GM20431 (cell line): ENCODE measurements around the gene MMP23B.
"Not testable (repeated sequence)": the region's sequence is repeated elsewhere in the genome, so short reads cannot be mapped to it uniquely, and the experiment has no call there.

Experiments used
- in situ Hi-C: fragments of 300-500 bp; cut with MseI, MboI; formaldehyde crosslinking; loops from one replicate; pipeline ENCODE4 v1.15.0; 2020; ENCODE audit warnings: low sequenced_read_pairs; ENCODE audit not compliant: unreplicated experiment

The MMP23B gene

DNA sequence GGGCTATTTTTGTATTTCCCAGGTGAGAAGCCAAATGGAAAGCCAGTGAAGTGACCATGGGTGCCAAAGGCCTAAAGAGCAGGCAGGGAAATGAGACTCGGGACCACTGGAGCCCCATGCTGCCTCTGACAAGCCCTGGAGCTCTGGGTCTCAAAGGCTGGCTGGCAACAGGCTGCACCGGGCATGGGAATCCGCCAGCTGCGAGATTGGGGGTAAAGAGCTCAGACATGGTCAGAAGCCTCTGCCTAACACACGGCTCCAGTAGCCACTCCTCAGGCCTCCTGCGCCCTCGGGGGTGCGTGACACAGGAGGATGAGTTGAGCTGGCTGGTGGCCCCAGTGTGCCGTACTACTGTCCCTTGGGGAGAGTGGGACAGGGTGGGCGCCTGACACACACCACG is 32.3 kb downstream of the MMP23B start:
- in situ Hi-C loops, result not testable (repeated sequence)

DNA sequence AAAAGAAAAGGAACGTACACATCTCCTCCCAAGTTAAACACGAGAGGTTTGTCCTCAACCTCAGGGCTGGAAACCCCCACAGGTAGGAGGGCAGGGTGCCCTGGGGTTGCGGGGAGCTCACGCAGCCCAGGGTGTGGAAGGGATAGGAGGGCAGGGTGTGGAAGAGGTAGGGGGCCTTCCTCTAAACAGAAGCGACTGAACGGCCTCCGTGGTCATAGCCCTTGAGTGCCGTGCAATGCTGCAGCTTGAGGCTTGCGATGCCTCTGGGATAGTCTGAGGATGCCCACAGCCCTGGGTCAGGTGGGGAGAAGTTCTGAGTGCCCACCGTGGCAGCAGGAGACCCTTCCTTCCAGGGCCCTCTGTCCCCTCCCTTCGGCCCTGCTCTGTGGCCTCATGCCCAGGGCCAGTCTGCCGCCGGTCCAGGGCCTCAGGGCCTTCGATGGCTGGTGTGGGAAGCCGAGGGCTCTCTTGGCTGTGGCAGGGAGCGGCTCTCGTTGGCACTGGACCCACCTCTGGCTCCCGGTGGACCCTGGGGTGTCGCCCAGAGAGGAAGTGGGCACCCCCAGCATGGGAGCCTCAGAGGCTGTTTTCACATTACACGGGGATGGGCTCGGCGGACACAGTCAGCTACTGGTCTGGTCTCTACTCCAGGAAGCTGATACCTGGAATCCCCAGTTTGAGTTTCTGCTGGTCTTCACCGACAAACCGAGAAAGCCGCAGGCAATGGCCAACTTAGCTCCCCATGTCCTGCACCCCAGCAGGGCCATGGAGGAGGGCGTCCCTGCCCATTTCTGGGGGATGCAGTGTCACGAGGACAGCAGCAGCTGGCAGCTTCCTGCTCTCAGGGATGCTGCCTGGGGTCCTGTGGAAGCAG is 33.2 kb downstream of the MMP23B start:
- in situ Hi-C loops, result no loop called here

- in situ Hi-C loops, result no loop called here
These were observed 33.9 kb downstream of the MMP23B start for GRCh38 chr1:1665815-1666251.

DNA sequence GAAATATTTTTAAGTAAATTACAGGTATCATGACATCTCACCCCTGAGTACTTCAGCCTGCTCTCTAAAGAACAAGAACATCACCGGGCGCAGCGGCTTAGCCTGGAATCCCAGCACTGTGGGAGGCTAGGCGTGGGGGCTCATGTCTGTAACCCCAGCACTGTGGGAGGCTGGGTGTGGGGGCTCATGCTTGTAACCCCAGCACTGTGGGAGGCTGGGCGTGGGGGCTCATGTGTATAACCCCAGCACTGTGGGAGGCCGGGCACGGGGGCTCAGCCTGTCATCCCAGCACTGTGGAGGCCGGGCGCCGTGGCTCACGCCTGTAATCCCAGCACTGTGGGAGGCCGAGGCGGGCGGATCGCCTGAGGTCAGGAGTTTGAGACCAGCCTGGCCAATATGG is 34.6 kb downstream of the MMP23B start:
- in situ Hi-C loops, result no loop called here

- in situ Hi-C loops, result no loop called here
These were observed 37.8 kb downstream of the MMP23B start for GRCh38 chr1:1669468-1670440.

DNA sequence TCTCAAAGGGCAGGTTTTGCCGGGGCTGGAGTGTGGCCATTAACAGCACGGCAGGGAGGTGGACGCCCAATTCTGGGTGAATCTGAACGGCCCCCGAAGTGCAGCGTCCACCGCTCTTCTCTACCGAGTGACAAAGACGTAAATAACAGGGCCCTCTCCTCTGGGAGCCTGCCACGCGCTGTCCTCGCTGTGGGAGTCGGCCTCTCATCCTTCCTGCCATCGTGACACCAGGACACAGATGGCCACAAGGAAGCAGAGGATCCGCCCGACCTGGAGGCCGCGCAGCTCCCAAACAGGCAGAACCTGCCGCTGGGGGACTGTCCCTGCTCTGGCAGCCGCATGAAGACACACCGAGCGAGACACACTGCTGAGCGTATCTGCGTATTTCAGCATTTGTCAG is 38.9 kb downstream of the MMP23B start:
- in situ Hi-C loops, result no loop called here

DNA sequence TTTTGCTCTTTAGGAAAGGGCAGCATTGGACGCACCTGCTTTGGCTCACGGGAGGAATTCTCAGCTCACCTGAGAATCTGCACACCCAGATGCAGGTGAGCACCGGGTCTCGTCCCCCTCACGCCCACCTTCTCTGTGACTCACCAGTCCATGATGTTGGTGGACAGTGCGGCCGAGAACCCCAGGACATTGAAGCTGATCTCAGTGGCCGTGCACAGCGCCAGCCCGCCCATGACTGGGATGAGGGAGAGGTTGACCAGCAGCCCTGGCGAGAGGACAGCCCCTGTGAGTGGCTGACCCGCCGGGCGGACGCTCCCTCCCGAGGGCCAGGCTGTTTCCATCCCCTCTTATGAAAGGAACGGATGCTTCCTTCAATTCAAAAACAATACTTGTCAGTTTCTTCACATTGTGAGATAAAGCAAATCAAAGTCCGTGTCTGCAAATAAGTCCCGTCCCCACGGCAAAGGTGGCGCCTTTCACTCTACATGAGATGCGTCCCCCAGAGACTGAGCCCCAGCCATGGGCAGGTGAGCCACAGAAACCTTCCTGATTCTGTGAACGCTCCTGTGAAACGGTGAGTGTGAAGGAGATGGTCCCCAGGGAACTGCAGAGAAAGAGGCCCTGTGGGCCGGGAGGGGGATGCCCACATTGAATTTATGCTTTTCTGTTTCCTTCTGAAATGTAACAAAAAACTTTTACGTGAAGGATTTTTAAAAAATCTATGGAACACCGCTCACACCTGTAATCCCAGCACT is 39.6 kb downstream of the MMP23B start:
- in situ Hi-C loops, result no loop called here

- in situ Hi-C loops, result no loop called here
These were observed 40.4 kb downstream of the MMP23B start for GRCh38 chr1:1672181-1672965.

- in situ Hi-C loops, result not testable (repeated sequence)
These were observed 42.8 kb downstream of the MMP23B start for GRCh38 chr1:1674806-1675205.

- in situ Hi-C loops, result not testable (repeated sequence)
These were observed 43.2 kb downstream of the MMP23B start for GRCh38 chr1:1675218-1675617.

DNA sequence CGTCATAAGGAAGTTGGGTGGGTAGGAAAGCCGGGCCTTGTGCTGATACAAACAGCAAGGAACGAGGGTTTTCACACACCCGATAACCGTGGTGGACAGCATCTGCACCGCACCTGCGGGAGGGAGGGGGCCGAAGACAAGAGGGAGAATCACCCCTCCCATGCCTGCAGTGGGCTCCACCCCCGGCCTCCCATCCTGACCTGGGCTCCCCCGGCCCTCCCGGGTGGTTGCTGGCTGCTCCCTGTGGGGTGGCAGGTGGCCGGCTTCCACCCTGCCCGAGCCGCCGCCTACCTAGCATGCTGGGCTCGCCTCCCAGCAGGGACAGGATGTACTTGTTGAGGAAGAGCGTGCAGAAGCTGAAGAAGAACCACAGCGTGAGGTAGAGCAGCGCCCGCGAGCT is 44.1 kb downstream of the MMP23B start:
- in situ Hi-C loops, result not testable (repeated sequence)

DNA sequence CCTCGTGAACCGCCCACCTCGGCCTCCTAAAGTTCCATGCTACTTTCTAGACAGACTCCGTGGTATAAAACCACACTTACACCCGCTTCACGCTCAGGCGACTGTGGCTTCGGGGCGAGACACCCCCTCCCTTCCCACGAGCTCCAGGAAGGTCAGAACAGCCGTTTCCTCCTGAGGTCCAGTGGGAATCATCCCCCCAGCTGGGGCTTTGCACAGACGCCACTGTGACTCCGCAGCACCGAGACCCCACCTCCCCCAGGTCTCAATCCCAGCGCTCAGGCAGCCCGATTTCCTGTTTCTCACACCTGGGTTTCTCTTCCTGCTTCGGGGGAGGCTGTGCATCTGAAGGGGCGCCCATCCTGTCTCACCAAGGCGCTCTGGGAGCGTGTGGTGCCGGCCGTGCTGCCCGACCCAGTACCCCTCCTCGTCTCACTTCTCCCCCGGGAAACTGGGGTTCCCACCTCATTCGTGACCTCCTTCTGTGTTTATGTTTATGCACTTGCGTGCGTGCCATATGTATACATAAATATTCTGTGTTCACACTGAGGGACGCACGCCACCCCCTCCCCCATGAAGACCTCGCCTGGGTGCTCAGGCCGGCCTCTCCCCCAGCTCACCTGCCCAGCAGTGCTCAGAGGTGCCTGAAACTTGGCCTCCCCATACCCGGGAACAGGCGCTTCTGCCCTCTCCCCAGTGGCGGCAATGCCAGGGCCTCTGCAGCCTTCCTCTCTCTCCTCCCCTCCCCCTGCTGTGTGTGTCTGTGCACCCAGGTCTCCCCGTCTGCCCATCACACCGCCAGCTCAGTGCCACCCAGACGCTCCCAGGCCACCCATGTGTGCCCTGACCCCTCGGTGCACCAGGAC is 46.0 kb downstream of the MMP23B start:
- in situ Hi-C loops, result no loop called here

DNA sequence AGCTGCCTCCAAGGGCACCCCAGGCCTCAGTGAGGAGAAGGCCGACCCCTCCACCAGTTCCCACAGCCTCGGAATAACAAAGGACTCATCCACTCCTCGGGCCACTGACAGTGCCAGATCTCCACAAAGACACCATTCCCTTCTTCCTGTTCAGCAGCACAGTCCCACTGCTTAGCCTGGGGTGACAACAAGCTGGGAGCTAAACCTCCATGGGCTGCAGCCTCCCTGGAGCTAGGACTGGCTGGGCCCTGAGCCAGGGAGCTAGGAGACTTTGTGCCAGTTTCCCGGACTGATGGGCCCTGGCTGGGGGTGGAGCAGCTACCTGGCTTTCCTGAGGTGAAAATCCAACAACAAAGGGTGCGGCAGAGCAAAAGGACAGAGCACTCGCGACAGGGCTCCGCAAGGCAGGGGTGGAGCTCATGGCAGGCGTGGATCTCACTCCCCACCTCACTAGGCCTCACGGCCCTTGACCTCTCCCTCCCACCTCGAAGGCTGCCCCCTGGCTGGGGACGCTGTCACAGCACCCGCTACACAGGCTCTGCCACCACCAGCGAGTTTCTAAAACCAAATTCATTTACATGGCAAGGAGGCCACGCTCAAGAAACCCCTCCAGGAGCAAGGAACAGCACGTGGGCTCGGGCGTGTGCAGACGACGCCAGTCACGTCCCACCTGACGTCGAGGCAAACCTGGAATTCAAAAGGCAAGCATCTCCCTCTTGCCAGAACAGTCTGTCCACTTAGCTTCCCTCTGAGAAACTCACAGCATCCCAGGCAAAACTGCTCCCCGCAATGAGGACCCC is 46.8 kb downstream of the MMP23B start:
- in situ Hi-C loops, result no loop called here

DNA sequence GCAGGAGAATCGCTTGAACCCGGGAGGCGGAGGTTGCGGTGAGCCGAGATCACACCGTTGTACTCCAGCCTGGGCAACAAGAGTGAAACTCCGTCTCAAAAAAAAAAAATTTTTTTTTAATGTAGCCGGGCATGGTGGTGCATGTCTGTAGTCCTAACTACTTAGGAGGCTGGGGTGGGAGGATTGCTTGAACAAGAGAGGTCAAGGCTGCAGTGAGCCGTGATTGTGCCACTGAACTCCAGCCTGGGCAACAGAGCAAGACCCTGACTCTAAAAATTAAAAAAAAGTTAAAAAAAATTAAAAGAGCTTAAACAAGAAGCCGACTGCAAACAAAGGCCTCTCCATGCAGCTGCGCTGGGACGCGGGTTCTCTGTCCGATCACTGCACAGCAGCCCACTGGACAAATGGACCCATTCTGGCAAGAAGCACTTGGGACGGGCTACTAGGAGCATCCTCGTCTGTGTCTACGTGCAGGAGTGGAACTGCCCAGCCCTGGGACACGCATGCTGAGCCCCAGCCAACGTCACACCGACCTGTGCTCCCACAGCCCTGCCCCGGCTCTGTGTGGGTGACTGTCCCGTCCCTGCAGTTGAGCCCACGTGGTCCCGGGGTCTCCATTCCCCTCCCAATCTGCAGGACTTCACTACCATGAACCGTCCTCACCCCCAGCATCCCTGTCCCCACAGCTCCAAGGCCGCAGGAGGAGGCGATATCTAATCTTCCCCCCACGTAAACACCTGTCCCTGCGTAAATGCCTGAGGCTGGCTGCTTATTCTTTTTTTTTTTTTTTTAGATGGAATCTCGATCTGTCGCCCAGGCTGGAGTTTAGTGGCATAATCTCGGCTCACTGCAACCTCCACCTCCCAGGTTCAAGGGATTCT is 48.3 kb downstream of the MMP23B start:
- in situ Hi-C loops, result no loop called here

DNA sequence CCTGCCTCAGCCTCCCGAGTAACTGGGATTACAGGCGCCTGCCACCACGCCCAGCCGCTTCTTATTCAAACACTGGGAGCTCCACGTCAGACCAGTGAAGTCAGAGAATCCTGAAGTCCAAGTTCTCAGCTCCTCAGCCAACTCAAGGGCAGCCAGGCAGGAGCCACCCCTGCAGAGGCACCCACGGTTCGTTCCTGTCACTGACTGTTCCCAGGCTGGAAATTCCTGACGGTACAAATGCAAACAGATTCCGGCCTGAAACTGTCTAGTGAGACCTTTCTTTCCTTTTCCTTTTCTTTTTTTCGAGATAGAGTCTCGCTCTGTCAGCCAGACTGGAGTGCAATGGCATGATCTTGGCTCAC is 48.9 kb downstream of the MMP23B start:
- in situ Hi-C loops, result no loop called here

GRCh38 chr1:1683104-1683905 is 51.3 kb downstream of the MMP23B start:
- in situ Hi-C loops, result no loop called here
